K562 (cell line): ENCODE results near the gene PTCHD4. TPM values are rescaled to one million over a fixed set of nuclear protein-coding genes. Genes with fewer than 3 reads are reported as not detected.

ENCODE experiments used
- ATAC-seq: fragments of 200-7000 bp; cut with Tn5 transposase; 3 replicates; pipeline ENCODE4 v1.9.1; 2020; ENCODE audit warnings: moderate library complexity
- BruUV-seq: library from RNA; stranded (reverse); fragments of 400-500 nt; replicated peaks from 2 replicates; lab custom pipeline; 2021; lab: Mats Ljungman, UMichigan
- CTCF ChIA-PET: fragments of 300-600 bp; formaldehyde crosslinking; extraction: SDS; loops from one replicate; lab custom pipeline; 2021; ENCODE audit warnings: low intra/inter-chr PET ratio; lab: Yijun Ruan, JAX
- POLR2A ChIA-PET: fragments of 300-600, 350-650 bp; sonication (Branson Sonifier 250); formaldehyde crosslinking; extraction: SDS; loops from one replicate; lab custom pipeline; 2021; ENCODE audit warnings: antibody characterized with exemption, inconsistent platforms; lab: Yijun Ruan, JAX
- DNase-seq, 4 experiments: peaks; one replicate each; pipeline versions ENCODE4 v3.0.0 to v3.0.0-alpha.2; 2011 to 2018; ENCODE audit warnings: low spot score in 3 of 4, mixed read lengths in 3 of 4; ENCODE audit errors: extremely low read depth in 1 of 4
- FAIRE-seq: peaks from 2 replicates; lab custom pipeline; 2011; peaks lifted over from hg19 to GRCh38; lab: Jason Lieb, UNC
- H2AFZ ChIP-seq: 2 replicates; pipeline ENCODE4 v1.6.0; 2011; ENCODE audit warnings: low read depth, low read length, control low read depth, inconsistent platforms
- H3K27ac ChIP-seq: fragments of 200-600 bp; 3 replicates; pipeline ENCODE4 v1.8.0; 2011; ENCODE audit warnings: low read depth, mild to moderate bottlenecking, control low read depth, inconsistent platforms, low read length, moderate library complexity, mixed read lengths; ENCODE audit errors: extremely low read depth
- H3K27me3 ChIP-seq, 2 experiments: fragments of 300-600 bp in 1 of 2; 2 replicates in 1 of 2; 3 replicates in 1 of 2; pipeline versions ENCODE4 v1.6.0 to v1.8.0; 2011; ENCODE audit warnings: inconsistent platforms in 2 of 2, low read length in 2 of 2, mild to moderate bottlenecking in 1 of 2, mixed read lengths in 1 of 2, moderate library complexity in 1 of 2; ENCODE audit not compliant: control insufficient read depth in 2 of 2, insufficient read depth in 2 of 2
- H3K36me3 ChIP-seq: fragments of 300-600 bp; 3 replicates; pipeline ENCODE4 v1.8.0; 2011; ENCODE audit warnings: mild to moderate bottlenecking, low read length, inconsistent platforms; ENCODE audit not compliant: control insufficient read depth, insufficient read depth
- H3K4me1 ChIP-seq, 2 experiments: fragments of 200-600 bp in 1 of 2; replicated peaks in 1 of 2; 2 replicates in 1 of 2; 3 replicates in 1 of 2; pipeline versions ENCODE4 v1.5.1 to v1.8.0; 2011; ENCODE audit warnings: inconsistent platforms in 2 of 2, low read length in 2 of 2, mild to moderate bottlenecking in 1 of 2, mixed read lengths in 1 of 2, moderate library complexity in 1 of 2; ENCODE audit not compliant: control insufficient read depth in 2 of 2, insufficient read depth in 2 of 2
- H3K4me2 ChIP-seq: 2 replicates; pipeline ENCODE4 v1.6.1; 2011; ENCODE audit warnings: low read length, control low read depth, inconsistent platforms, mixed read lengths; ENCODE audit not compliant: insufficient read depth
- H3K4me3 ChIP-seq: fragments of 200-600 bp; sonication (generic), shearing (Covaris generic); 2 replicates; pipeline ENCODE4 v1.5.1; 2016; ENCODE audit warnings: control low read depth, inconsistent platforms
- H3K79me2 ChIP-seq: fragments of 200-600 bp; 3 replicates; pipeline ENCODE4 v1.8.0; 2011; ENCODE audit warnings: low read length, inconsistent platforms; ENCODE audit not compliant: control insufficient read depth, insufficient read depth
- H3K9ac ChIP-seq, 2 experiments: 2 replicates each; pipeline versions ENCODE4 v1.6.0 to v1.6.1; 2011; ENCODE audit warnings: low read depth in 2 of 2, low read length in 2 of 2, control low read depth in 1 of 2, inconsistent platforms in 1 of 2, mild to moderate bottlenecking in 1 of 2, mixed read lengths in 1 of 2; ENCODE audit not compliant: insufficient read depth in 1 of 2
- H3K9me1 ChIP-seq: one replicate; pipeline ENCODE4 v1.6.0; 2011; ENCODE audit warnings: inconsistent platforms, mild to moderate bottlenecking, low read length, moderate library complexity; ENCODE audit not compliant: control insufficient read depth, insufficient read depth
- H3K9me3 ChIP-seq: replicated peaks from 2 replicates; pipeline ENCODE4 v1.5.1; 2011; ENCODE audit warnings: low read depth, low read length, inconsistent platforms; ENCODE audit not compliant: control insufficient read depth, insufficient read depth
- H4K20me1 ChIP-seq: replicated peaks from 2 replicates; pipeline ENCODE4 v1.6.1; 2011; ENCODE audit warnings: low read length, inconsistent platforms, mixed read lengths; ENCODE audit not compliant: control insufficient read depth, insufficient read depth
- CEBPG ChIP-seq, 3 experiments: fragments of 200-800 bp in 1 of 3; sonication (Bioruptor generic) in 1 of 3; sonication (generic) in 1 of 3; formaldehyde crosslinking in 1 of 3; IDR thresholded peaks in 2 of 3; conservative IDR thresholded peaks in 1 of 3; 2 replicates each; pipeline versions ENCODE4 v1.6.1 to v1.8.0; 2016 to 2022; ENCODE audit warnings: missing compliant biosample characterization in 2 of 3, missing genetic modification characterization in 2 of 3, mild to moderate bottlenecking in 1 of 3, missing genetic modification reagents in 1 of 3
- XRCC5 ChIP-seq: fragments of 200-400 bp; formaldehyde crosslinking; IDR thresholded peaks from 2 replicates; pipeline ENCODE4 v1.6.1; 2017; ENCODE audit warnings: low read depth, mild to moderate bottlenecking, low read length
- ZKSCAN1 ChIP-seq: fragments of 150-350 bp; IDR thresholded peaks from 2 replicates; pipeline ENCODE4 v1.6.1; 2016; ENCODE audit warnings: low read depth, low read length
- ZNF586 ChIP-seq: fragments of 450-650 bp; formaldehyde crosslinking; conservative IDR thresholded peaks from 2 replicates; pipeline ENCODE4 v1.4.0; 2020; ENCODE audit warnings: mild to moderate bottlenecking, moderate library complexity
- ZNF76 ChIP-seq: fragments of 250-450 bp; sonication (Bioruptor Pico); IDR thresholded peaks from 2 replicates; pipeline ENCODE4 v1.4.0; 2020; ENCODE audit warnings: mild to moderate bottlenecking, moderate library complexity, borderline replicate concordance
- WGBS: fragments of 100-300 bp; shearing (Covaris generic); methylation state at CpG from one replicate; pipeline ENCODE4 v1.1.6; 2016; ENCODE audit warnings: low coverage, mixed read lengths; ENCODE audit not compliant: insufficient coverage; ENCODE audit errors: missing lambda C conversion rate; 5-methylcytosine and 5-hydroxymethylcytosine counted together
- in situ Hi-C: fragments of 300-500 bp; cut with MboI; formaldehyde crosslinking; loops from 4 replicates; pipeline ENCODE4 v1.15.0; 2018; ENCODE audit warnings: inconsistent platforms, mixed read lengths
- intact Hi-C: fragments of 100-400 bp; cut with micrococcal nuclease; formaldehyde crosslinking; loops from 2 replicates; pipeline ENCODE4 v1.14.2; 2022
- polyA plus RNA-seq, 8 experiments: library from polyadenylated mRNA; depleted of rRNA in 4 of 8; stranded (reverse) in 5 of 8; unstranded in 3 of 8; fragments of >200 nt; fragmentation: Nextera tagmentation in 2 of 8; fragmentation: Illumina TruSeq in 1 of 8; extraction: Ambion mirVana in 2 of 8; extraction: Trizol in 1 of 8; gene quantifications; 2 replicates each; pipeline versions ENCODE4 v1.2.1 to v1.2.3, GENCODE V29; 2011 to 2014; ENCODE audit warnings: inconsistent platforms in 1 of 8, missing spikeins in 1 of 8
- total RNA-seq, 7 experiments: library from RNA; depleted of rRNA in 6 of 7; stranded (reverse); fragments of >200 nt in 6 of 7; fragmentation: Illumina TruSeq in 2 of 7; extraction: Trizol in 2 of 7; gene quantifications; 2 replicates each; pipeline versions ENCODE4 v1.2.1 to v1.2.3, GENCODE V29; 2011 to 2021; ENCODE audit warnings: low replicate concordance in 1 of 7
- TF ChIP-seq, protein P1 (sequence below), 3 experiments: IDR thresholded peaks in 2 of 3; conservative IDR thresholded peaks in 1 of 3; 2 replicates each; pipeline ENCODE4 v1.5.1; 2011 to 2012; ENCODE audit warnings: low read length in 3 of 3, mild to moderate bottlenecking in 3 of 3, control low read depth in 2 of 3, improper control_type of control experiment in 1 of 3, inconsistent platforms in 1 of 3, low read depth in 1 of 3, mixed read lengths in 1 of 3, moderate library complexity in 1 of 3; ENCODE audit not compliant: insufficient read depth in 2 of 3

The PTCHD4 gene
- total and polyA plus RNA-seq, 9 of the 15 experiments (the other 6 are each of a cell fraction or from before 2014, with no cell fraction given), result not detected

DNA sequence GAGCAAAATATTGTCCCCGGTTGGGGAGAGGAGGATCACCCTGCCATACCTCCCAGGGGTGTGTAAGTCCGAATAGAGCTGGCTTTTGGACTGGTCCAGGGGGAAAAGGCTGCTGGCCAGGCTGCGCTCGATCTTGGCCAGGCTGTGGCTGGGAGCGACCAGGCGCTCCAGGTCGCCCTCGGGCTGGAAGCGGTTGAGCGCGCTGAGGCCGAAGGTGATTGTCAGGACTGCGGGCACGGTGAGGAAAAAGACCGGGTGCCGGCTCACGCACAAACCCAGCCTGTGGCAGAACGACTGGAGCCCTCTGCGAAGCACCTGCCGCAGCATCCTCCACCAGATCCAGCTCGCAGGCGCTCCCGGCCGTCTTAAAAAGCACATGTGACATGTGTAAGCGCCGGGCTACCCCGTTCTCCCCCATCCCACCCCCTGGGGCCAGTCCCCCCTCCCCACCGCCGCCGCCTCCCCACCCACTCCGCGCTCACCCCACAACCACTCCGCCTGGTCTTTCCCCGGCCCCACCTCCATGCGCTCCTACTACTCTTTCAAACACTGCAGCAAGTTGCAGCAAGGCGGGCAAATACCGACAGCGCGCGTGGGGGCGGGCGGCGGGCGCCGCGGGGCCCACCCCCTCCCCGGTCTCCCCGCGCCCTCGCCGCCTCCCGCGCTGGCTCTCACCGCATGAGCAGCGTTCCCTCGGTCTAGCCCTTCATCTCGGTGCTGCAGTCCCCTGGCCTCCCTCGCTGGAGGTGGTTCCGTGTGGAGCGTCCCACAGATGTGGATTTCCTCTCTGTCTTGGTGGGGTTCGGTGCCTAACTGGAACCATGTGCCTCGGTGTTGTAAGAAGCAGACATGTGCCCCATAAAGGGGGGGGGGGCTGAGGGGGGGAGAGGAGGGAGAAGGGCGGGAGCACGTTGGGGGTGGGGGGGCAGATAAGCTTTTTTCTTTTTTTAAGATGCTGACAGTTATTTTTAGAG lies 42.4 kb downstream of the PTCHD4 start:
- no peak for TF ChIP-seq ZNF586 (CRISPR knock-in tag)
- TF ChIP-seq CEBPG (CRISPR knock-in tag; IDR thresholded peaks at IDR 0.05), result no peak
- no peak for TF ChIP-seq CEBPG (tag; conservative IDR thresholded peaks at IDR 0.05 in 1 of 2, IDR thresholded peaks at IDR 0.05 in 1 of 2)
- no peak for TF ChIP-seq ZKSCAN1
- TF ChIP-seq, protein P1, sequence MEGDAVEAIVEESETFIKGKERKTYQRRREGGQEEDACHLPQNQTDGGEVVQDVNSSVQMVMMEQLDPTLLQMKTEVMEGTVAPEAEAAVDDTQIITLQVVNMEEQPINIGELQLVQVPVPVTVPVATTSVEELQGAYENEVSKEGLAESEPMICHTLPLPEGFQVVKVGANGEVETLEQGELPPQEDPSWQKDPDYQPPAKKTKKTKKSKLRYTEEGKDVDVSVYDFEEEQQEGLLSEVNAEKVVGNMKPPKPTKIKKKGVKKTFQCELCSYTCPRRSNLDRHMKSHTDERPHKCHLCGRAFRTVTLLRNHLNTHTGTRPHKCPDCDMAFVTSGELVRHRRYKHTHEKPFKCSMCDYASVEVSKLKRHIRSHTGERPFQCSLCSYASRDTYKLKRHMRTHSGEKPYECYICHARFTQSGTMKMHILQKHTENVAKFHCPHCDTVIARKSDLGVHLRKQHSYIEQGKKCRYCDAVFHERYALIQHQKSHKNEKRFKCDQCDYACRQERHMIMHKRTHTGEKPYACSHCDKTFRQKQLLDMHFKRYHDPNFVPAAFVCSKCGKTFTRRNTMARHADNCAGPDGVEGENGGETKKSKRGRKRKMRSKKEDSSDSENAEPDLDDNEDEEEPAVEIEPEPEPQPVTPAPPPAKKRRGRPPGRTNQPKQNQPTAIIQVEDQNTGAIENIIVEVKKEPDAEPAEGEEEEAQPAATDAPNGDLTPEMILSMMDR (IDR thresholded peaks at IDR 0.05 in 2 of 3, conservative IDR thresholded peaks at IDR 0.05 in 1 of 3; ENCODE audit: insufficient read depth in 2 of 3, low read depth in 1 of 3, low read length in 3 of 3), result no peak
- no peak for TF ChIP-seq XRCC5
- TF ChIP-seq ZNF76 (CRISPR knock-in tag), result no peak
- Histone ChIP-seq H3K4me1 (no peaks in the 10 kb centered on the region), H2AFZ (no peak overlapping the region), H3K27me3 (no peaks in the 10 kb centered on the region), H3K27ac (no peak overlapping the region), H3K36me3 (no peaks in the 10 kb centered on the region), H3K9me1 (no peaks in the 10 kb centered on the region), H3K9ac (no peak overlapping the region), H3K79me2 (no peaks in the 10 kb centered on the region), H3K4me2 (no peak overlapping the region), H3K4me3 (no peak overlapping the region), H4K20me1 (no peaks in the 10 kb centered on the region), H3K9me3 (no peaks in the 10 kb centered on the region)
- no peak for DNase-seq
- CTCF ChIA-PET, result no interaction called here
- no TSS peak for BruUV-seq
- WGBS, result 5% methylated on average over 25 of the region's 64 CpGs
- intact Hi-C loops, result loop anchor here (2.0 kb wide), 1 partner anchor 30 kb away; no protein-coding TSS in a partner anchor
- POLR2A ChIA-PET, result no interaction called here
- no peak for ATAC-seq
- in situ Hi-C loops, result no loop called here
- no peak for FAIRE-seq
